Spleen (tissue), 7 donors: Measurements from ENCODE around the gene ZCRB1.

Experiments
- CTCF ChIP-seq, 11 experiments: fragments of 200-600 bp in 7 of 11; fragments of 450-650 bp in 4 of 11; sonication (generic) in 4 of 11; IDR thresholded peaks in 8 of 11; conservative IDR thresholded peaks in 3 of 11; 1 replicate in 7 of 11; 2 replicates in 4 of 11; pipeline versions ENCODE4 v1.4.0 to v1.8.0; 2016 to 2021; ENCODE audit warnings: antibody characterized with exemption in 11 of 11, inconsistent platforms in 4 of 11, mild to moderate bottlenecking in 1 of 11
- POLR2A ChIP-seq, 3 donors: fragments of 450-650 bp; IDR thresholded peaks; one replicate each; pipeline ENCODE4 v1.5.1; 2017; ENCODE audit warnings: antibody characterized with exemption in 3 of 3, mild to moderate bottlenecking in 1 of 3
- POLR2AphosphoS5 ChIP-seq, 3 donors: sonication (generic); formaldehyde crosslinking; IDR thresholded peaks; one replicate each; pipeline ENCODE4 v1.5.1; 2017; ENCODE audit warnings: antibody characterized with exemption in 3 of 3
- donor health status: DM: no; HTN: no; CAD: no; lungs with moderate emphysema.
- donor health status: DM: no; HTN: no; CAD: no.
- donor health status: DM: no; HTN: no; CAD: no.

- no peak for TF ChIP-seq CTCF (IDR thresholded peaks at IDR 0.05 in 8 of 11, conservative IDR thresholded peaks at IDR 0.05 in 3 of 11)
- TF ChIP-seq POLR2A (IDR thresholded peaks at IDR 0.05) = no peak
- no peak for TF ChIP-seq POLR2AphosphoS5 (IDR thresholded peaks at IDR 0.05)
These were observed 605 bp downstream of the ZCRB1 start for GRCh38 chr12:42325326-42325652.
